ENCODE measurements around the gene RHBDF1.
A peak's percentile ranks its signal among the peaks of the same experiment; 100 is the strongest.
"Not testable (repeated sequence)": the region's sequence is repeated elsewhere in the genome, so short reads cannot be mapped to it uniquely, and the experiment has no call there.

The RHBDF1 gene

GRCh38 chr16:56231-56927 lies 16.1 kb downstream of the RHBDF1 start:
- no peak for DNase-seq

DNA sequence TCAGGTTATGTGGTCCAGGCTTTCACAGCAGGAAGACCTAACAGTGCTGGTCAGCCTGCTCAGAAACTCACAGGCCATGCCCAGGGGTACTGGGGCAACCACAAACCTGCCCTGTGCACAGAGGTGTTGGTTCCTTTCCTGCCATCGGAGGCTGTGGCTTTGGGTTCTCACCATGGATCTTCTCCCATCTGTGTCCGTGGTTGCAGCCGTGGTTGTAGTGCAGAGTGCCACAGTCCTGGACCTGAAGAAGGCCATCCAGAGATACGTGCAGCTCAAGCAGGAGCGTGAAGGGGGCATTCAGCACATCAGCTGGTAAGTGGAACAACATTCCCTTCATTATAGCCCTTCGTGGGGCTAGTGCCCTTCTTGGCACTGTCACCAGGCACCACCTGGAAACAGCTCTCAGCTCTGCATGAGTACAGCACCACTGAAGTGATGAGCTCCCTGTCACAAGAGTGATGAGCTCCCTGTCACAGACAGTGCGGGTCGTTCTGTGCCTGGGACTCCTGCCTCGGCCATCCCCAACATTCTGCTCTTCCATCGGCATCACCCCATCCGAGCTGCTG lies 16.8 kb downstream of the RHBDF1 start:
- DNase-seq: no peak

- no peak for DNase-seq
Measured at GRCh38 chr16:54237-54581, 18.2 kb downstream of the RHBDF1 start.

- peak; percentile 96 for DNase-seq
Measured at GRCh38 chr16:53346-54236, 18.8 kb downstream of the RHBDF1 start, which contains the start of the genes POLR3K and SNRNP25. Gene POLR3K (minus strand): TSS chr16:53608. CDS start chr16:53586, 22 bp downstream. Gene SNRNP25 (plus strand): TSS chr16:53828. CDS start chr16:54017, 189 bp downstream.

GRCh38 chr16:50769-51591 lies 21.5 kb downstream of the RHBDF1 start:
- DNase-seq: no peak

DNA sequence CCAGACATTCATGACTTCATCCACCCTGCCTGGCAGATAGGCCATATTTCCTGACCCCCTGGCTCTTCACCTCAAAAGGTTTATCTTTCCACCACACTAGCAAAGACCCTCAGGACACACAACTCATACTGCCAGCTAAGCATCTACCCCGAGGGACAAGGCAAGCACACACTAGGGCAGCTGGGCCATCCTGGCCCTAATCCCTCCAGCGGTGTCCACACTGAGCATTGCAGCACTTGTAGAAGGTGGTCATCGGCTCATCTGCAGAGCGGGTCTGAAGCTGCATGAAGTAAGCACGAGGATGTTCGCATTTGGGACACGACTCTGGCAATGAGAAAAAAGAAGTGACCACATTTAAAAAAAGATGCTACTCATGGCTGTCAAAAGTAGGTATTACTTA lies 25.2 kb downstream of the RHBDF1 start:
- no peak for DNase-seq

DNA sequence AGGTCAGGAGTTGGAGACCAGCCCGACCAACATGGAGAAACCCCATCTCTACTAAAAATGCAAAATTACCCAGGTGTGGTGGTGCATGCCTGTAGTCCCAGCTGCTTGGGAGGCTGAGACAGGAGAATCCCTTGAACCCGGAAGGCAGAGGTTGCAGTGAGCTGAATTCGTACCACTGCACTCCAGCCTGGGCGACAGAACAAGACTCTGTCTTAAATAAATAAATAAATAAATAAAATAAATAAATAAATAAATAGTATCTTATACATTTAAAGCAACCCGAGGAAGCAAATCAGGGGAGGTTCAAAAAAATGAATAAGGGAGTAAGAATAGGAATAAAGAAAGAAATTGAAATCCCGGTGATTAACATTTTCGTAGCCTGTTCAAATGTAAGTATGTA lies 25.9 kb downstream of the RHBDF1 start:
- DNase-seq: not testable (repeated sequence)

DNA sequence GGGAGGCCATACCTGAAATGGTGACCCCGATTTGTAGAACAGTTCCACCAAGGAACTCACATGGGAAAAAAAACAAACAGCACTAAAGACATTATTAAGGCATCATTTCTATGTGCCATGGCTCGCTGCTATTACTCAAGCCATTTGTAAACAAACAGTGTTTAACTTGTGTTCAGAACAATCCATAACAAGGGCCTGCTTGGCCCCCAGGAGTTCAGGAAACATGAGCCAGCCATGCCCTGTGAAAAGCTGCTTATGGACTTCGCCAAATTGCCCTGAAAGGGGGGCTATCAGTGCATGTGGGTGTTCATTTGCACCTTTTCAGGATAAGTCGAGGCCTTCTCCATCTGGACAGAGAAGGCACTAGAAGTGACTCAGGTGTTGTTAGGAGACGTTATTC lies 27.0 kb downstream of the RHBDF1 start:
- no peak for DNase-seq

DNA sequence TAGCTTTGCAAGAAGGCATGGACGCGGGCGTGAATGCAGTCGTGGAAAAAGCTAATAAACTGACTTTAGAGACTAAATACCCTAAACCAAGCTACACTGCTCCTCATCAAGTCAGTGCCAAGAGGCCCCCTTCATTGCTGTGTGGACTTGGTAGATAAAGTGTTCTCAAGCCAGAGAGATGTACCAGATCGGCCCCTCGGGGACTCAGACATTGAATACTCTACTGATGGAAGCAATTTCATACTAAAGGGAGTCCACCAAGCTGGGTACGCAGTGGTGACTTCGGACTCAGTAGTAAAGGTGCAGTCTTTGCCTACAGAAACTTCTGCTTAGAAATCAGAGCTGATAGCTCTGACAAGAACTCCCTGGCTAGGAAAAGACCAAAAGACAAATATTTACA lies 27.8 kb downstream of the RHBDF1 start:
- DNase-seq: no peak

DNA sequence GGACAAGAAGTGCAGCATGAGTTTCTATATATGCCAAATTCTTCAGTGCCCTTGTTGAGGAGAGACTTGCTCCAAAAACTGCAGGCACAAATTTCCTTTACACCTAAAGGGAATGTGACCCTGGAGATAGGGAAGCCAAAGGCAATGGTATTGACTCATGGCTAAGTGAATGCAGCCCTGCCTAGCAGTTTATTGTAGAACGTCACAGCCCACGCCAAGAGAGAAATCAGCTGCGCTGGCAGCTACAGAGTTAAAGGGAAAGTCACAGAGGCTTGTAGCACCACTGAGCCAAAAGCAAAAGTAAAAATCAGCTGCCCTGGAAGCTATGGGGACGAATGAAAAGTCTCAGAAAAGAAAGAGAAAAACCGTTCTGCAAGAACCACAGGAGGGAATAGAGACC lies 29.1 kb downstream of the RHBDF1 start:
- no peak for DNase-seq

- DNase-seq: no peak
Measured at GRCh38 chr16:42691-43090, 29.7 kb downstream of the RHBDF1 start.

DNA sequence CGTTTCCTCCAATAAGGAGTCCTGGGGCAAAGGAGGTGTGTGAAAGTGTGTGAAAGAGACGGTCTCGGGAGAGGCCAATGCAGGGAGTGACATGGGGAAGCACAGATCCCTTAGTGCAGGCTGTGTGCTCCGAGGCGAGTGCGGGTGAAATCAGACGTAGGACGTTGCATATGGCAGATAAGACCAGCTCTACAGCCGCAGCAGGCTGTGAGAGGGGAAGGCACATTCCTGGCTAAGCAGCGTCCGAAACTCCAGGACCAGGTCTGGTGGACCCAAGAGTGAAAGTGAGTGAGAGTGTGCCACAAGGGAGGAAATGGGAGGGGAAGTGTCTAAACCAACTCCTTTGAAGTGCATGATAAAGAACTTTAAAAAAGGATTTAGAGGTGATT lies 30.4 kb downstream of the RHBDF1 start:
- no peak for DNase-seq

- DNase-seq: no peak
Measured at GRCh38 chr16:41439-42068, 30.9 kb downstream of the RHBDF1 start.

DNA sequence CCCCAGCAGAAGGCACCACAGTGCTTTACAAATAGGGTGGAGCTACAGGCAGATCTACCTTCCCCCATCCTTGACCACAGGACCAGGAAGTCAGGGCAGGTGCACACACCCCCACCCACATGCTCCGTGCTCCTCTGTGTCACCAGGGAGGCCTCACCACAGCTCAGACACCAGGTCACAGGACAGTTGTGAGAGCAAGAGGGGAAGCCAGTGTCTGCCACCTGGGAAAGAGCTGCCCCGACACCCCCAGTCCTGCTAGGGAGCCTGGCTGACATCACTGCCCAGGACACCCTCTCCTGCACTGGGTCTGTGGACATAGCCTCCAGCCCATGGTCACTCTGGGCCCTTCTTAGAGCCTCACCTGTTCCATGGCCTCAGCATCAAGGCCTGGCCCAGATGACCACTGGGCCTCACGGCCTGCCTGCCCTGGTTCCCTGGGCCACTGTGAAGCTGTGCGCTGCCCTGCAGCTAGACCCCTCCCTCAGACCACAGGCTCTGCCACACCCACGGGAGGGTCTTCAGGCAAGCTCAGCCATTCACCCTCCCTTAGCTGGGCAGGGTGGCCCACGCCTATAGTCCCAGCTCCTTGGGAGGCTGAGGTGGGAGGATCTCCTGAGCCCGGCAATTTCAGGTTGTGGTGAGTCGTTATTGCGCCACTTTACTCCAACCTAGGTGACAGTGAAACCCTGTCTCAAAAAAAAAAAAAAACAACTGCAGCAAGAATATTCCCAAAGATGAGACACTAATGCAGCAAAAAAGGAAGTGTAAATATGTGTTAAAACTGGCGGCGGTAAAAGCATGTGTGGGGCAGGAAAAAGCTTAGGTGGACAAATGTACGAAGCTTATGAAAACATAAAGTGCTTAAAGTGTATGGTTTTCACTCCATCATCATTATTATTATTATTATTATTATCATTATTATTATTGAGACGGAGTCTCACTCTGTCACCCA lies 33.2 kb downstream of the RHBDF1 start:
- no peak for DNase-seq

DNA sequence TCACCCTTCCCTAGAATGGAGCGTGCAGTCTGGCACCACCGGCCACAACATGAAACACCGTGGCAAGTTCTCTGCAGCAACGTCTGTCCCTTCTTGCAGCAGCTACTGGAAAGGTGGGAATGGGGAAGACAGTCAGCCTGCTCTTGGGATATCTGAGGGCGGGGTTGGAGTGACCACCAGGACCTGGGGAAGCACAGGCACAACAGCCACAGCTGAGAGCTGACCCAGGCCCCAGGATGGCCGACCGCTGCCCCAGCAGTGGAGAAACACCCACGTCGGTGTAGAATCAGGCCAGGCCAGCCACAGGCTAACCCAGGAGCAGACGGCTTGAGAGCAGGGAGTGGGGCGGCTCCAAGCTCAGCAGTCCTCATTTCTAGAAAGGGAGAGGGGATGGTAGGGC lies 34.2 kb downstream of the RHBDF1 start:
- not testable (repeated sequence) for DNase-seq

DNA sequence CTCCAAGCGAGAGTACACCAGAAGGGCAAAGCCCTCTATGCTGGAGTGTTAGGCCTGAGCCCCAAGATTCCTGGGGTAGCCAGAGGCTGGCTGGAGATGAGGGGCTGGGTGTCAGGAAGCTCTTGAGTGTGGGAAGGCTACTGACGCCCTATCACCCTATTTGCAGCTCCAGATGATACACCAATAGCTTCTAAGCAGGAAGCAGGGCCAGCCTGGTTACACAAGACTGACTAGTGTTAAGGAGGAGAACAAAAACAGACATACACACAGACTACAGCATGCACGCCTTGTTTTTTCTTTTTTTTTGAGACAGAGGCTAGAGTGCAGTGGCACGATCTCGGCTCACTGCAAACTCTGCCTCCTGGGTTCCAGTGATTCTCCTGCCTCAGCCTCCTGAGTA lies 34.9 kb downstream of the RHBDF1 start:
- no peak for DNase-seq

DNA sequence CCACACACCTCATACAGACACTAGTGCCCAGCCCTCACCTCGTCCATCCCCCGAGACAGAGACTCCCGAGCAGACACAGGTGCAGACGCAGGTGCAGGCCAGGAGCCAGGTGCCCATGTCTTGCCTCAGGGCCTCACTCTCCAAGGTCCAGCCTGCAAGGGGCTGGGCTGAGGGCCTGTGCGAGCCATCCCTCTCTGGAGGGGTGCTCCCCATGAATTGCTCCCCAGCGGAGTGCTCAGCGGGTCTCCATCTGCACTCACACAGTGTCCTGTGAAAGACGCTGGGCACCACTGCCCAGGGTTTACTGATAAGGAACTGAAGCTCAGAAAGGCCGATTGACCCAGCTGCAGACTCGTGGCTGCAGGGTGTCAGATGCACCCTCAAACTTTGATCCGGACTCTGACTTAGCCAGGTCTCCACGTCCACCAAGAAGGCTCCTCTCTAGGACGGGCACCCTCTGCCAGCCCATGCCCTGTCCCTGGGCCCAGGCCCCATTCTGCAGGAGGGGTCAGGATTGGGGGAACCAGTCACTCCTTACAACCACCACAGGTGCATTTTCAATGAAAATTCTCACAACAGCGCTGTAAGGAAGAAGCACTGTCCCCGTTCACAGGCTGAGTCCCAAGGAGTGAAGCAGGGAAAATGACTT lies 36.0 kb downstream of the RHBDF1 start:
- no peak for DNase-seq

- DNase-seq: no peak
Measured at GRCh38 chr16:35678-36305, 36.6 kb downstream of the RHBDF1 start.

DNA sequence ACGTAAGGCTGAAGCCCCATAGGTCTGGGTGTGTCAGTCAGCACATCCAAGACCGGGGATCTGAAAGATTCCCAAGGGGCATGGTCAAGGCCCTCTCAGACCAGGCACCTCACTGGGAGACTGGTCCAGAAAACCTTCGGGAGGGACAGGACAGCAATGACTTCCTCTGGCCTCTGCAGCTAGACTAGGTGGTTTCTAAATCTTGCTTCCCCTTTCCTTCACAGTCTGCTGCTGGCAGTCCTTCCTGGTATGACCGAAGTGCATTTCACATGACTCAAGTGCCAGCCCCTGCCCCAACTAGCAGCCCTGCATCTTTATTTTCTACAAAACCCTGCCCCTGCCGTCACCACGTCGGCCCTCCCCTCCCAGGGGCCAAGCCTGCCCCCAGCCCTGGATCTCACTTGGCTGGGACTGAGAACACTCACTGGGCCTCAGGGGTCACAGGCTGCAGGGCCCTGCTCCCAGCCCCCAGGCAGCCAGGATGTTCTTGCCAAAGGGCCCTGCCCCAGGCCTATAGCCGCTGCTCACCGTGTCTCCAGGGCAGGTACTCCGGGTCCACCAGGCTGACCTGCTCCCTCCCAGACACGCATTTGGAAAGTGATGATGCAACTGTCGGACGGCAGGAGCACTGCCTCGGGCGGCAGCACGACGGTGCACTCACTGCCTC lies 37.3 kb downstream of the RHBDF1 start:
- no peak for DNase-seq

GRCh38 chr16:34648-34987 lies 37.8 kb downstream of the RHBDF1 start:
- no peak for DNase-seq

Measured in DMS 273 treated with DMSO at 0.1 percent for 48 hours (cell line).